Stimulated activated CD4-positive, alpha-beta T cell treated with anti-CD3 and anti-CD28 coated beads, TNF-alpha, amount 100 ng/mL, for 48 hours (primary cell): Measurements from ENCODE around the gene RFC1.
"Not testable (repeated sequence)": the region's sequence is repeated elsewhere in the genome, so short reads cannot be mapped to it uniquely, and the experiment has no call there.

Experiments
- DNase-seq, 3 donors: peaks; one replicate each; pipeline ENCODE4 v3.0.0-alpha.2; 2020; ENCODE audit warnings: low read depth in 3 of 3

RFC1 gene

GRCh38 chr4:39365830-39366771, at the start of gene RFC1:
Gene RFC1, minus strand, starts transcription at chr4:39366362. Its CDS starts 121 bp downstream, at chr4:39366241.
- DNase-seq = peak; percentile 90 to 91 (median 91)

- DNase-seq = no peak
These were observed 49.6 kb upstream of the RFC1 start for GRCh38 chr4:39415678-39416283.

GRCh38 chr4:39411561-39411960, 45.4 kb upstream of the RFC1 start:
- DNase-seq = not testable (repeated sequence)

GRCh38 chr4:39410415-39410814, 44.3 kb upstream of the RFC1 start:
- no peak for DNase-seq

GRCh38 chr4:39407584-39407885, 41.4 kb upstream of the RFC1 start:
- DNase-seq = no peak

- DNase-seq = no peak
These were observed 40.8 kb upstream of the RFC1 start, which contains the start of gene KLB for GRCh38 chr4:39406763-39407583. Gene KLB, plus strand, starts transcription at chr4:39406930. Its CDS starts 20 bp downstream, at chr4:39406950.

- DNase-seq = not testable (repeated sequence)
These were observed 35.5 kb upstream of the RFC1 start for GRCh38 chr4:39401640-39402039.

- no peak for DNase-seq
These were observed 28.5 kb upstream of the RFC1 start for GRCh38 chr4:39394706-39395105.

GRCh38 chr4:39390603-39391002, 24.4 kb upstream of the RFC1 start:
- no peak for DNase-seq

GRCh38 chr4:39384563-39384962, 18.4 kb upstream of the RFC1 start:
- DNase-seq = no peak

GRCh38 chr4:39383690-39384089, 17.5 kb upstream of the RFC1 start:
- no peak for DNase-seq

- no peak for DNase-seq
These were observed 9.3 kb upstream of the RFC1 start for GRCh38 chr4:39375478-39375877.

GRCh38 chr4:39371209-39371608, 5.0 kb upstream of the RFC1 start:
- not testable (repeated sequence) for DNase-seq

- DNase-seq = no peak
These were observed 3.1 kb upstream of the RFC1 start for GRCh38 chr4:39369301-39369700.

GRCh38 chr4:39367166-39367565, 1.0 kb upstream of the RFC1 start:
- DNase-seq = no peak

- no peak for DNase-seq
These were observed 802 bp downstream of the RFC1 start for GRCh38 chr4:39365360-39365759.

GRCh38 chr4:39363773-39364393, 2.3 kb downstream of the RFC1 start:
- no peak for DNase-seq

- DNase-seq = no peak
These were observed 3.3 kb downstream of the RFC1 start for GRCh38 chr4:39362827-39363226.

- not testable (repeated sequence) for DNase-seq
These were observed 5.6 kb downstream of the RFC1 start for GRCh38 chr4:39360611-39361010.

GRCh38 chr4:39357002-39357401, 9.2 kb downstream of the RFC1 start:
- no peak for DNase-seq

GRCh38 chr4:39354254-39354552, 12.0 kb downstream of the RFC1 start:
- no peak for DNase-seq
